ENCODE results near the gene PRSS23. TPM values are rescaled to one million over a fixed set of nuclear protein-coding genes. Genes with fewer than 3 reads are reported as not detected.
"Not testable (repeated sequence)": the region's sequence is repeated elsewhere in the genome, so short reads cannot be mapped to it uniquely, and the experiment has no call there.

PRSS23 gene
- total RNA-seq, 1 donor from 2014 or later, result 47.1 TPM

- no peak for TF ChIP-seq CTCF (conservative IDR thresholded peaks at IDR 0.05)
- peaks cover 4% of the 10 kb centered on the region for H3K27me3 Mint-ChIP-seq
- peaks cover 5% of the 10 kb centered on the region for H3K36me3 Mint-ChIP-seq
- H3K4me3 Mint-ChIP-seq, result no peak overlapping the region
- no peak overlapping the region for H3K27ac Mint-ChIP-seq
- peaks cover 9% of the 10 kb centered on the region for H3K9me3 Mint-ChIP-seq
- H3K4me1 Mint-ChIP-seq (ENCODE audit: unreplicated experiment), result peaks cover 10% of the 10 kb centered on the region
- no peak for DNase-seq (ENCODE audit: extremely low spot score, unreplicated experiment)
These were observed 38.4 kb upstream of the PRSS23 start for GRCh38 chr11:86761978-86762377.

DNA sequence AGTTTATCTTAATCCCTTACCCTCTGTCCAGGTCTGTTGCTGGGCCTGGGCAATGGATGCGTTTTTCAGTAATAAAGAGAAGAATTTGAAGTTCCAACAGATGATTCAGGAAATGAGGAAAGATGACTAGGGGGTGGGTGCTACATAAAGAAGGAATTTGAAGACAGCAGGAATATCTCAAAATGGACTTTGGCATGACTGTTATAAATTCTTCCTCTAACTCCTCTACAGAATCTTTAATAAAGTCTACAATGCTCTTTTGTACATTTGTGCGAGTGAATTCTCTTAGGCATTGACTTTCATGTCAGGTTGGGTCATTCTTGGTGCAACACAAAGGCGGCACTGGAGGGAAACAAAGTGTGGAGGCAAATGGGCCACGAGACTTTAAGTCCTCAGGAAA, 35.1 kb upstream of the PRSS23 start:
- Mint-ChIP-seq H3K27ac (no peak overlapping the region), H3K27me3 (peaks cover 4% of the 10 kb centered on the region), H3K9me3 (peaks cover 9% of the 10 kb centered on the region), H3K4me1 (ENCODE audit: unreplicated experiment) (peaks cover 10% of the 10 kb centered on the region), H3K4me3 (no peak overlapping the region), H3K36me3 (peaks cover 5% of the 10 kb centered on the region)
- no peak for TF ChIP-seq CTCF (conservative IDR thresholded peaks at IDR 0.05)
- DNase-seq (ENCODE audit: extremely low spot score, unreplicated experiment), result no peak

DNA sequence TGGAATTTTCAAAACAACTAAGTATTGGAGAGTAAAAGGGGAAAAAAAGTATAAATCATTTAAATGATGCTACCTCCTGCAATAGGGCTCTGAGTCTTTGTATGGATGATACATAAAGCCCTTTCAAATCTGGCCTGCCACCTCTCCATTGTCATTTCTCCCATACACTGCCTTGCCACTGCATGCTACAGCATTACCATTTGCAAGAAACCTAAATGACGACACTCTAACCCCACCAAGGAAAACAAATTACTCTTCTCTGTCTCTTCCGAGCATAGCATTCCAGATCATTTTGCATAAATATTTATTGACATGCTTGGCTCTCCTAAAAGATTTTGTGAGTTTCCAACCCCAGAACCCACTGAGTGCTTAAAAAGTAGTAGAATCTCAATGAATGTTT, 34.5 kb upstream of the PRSS23 start:
- Mint-ChIP-seq H3K4me1 (ENCODE audit: unreplicated experiment) (peaks cover 10% of the 10 kb centered on the region), H3K4me3 (no peak overlapping the region), H3K27ac (no peak overlapping the region), H3K36me3 (peaks cover 5% of the 10 kb centered on the region), H3K27me3 (peaks cover 4% of the 10 kb centered on the region), H3K9me3 (peaks cover 9% of the 10 kb centered on the region)
- TF ChIP-seq CTCF (conservative IDR thresholded peaks at IDR 0.05), result no peak
- DNase-seq (ENCODE audit: extremely low spot score, unreplicated experiment), result no peak

DNA sequence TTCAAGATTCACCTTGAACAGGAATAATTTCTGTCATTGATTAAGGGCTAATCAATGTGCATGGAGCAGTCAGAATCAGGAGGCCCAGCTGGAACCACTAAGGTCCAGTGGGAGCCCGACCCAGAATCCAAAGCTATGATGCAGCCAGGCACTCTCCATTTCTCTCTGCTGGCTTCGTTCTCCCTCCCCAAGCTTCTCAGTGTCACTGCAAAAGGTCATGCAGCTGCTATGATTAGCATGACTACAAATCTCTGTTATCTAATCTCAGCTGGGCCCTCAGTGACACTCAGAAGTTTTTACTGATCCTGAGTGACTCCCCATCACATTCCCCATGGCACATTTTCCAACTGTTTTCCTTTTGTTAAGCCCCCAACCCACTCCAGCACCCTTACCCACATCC, 31.1 kb upstream of the PRSS23 start:
- no peak overlapping the region for H3K27ac Mint-ChIP-seq
- H3K4me3 Mint-ChIP-seq, result no peak overlapping the region
- no peaks in the 10 kb centered on the region for H3K9me3 Mint-ChIP-seq
- peaks cover 4% of the 10 kb centered on the region for H3K27me3 Mint-ChIP-seq
- peaks cover 5% of the 10 kb centered on the region for H3K36me3 Mint-ChIP-seq
- no peak for TF ChIP-seq CTCF (conservative IDR thresholded peaks at IDR 0.05)
- peaks cover 12% of the 10 kb centered on the region for H3K4me1 Mint-ChIP-seq (ENCODE audit: unreplicated experiment)
- DNase-seq (ENCODE audit: extremely low spot score, unreplicated experiment), result no peak

DNA sequence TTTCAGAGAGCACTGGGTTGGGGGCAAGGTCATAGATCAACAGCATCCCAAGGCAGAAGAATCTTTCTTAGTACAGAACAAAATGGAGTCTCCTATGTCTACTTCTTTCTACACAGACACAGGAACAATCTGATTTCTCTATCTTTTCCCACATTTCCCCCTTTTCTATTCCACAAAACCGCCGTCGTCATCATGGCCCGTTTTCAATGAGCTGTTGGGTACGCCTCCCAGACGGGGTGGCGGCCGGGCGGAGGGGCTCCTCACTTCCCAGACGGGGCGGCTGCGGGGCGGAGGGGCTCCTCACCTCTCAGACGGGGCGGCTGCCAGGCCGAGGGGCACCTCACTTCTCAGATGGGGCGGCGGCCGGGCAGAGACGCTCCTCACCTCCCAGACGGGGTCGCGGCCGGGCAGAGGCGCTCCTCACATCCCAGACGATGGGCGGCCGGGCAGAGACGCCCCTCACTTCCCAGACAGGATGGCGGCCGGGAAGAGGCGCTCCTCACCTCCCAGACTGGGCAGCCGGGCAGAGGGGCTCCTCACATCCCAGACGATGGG, 29.8 kb upstream of the PRSS23 start:
- H3K27me3 Mint-ChIP-seq; H3K9me3 Mint-ChIP-seq; H3K4me3 Mint-ChIP-seq; H3K27ac Mint-ChIP-seq; DNase-seq (ENCODE audit: extremely low spot score, unreplicated experiment); H3K36me3 Mint-ChIP-seq: not testable (repeated sequence)
- peaks cover 12% of the 10 kb centered on the region for H3K4me1 Mint-ChIP-seq (ENCODE audit: unreplicated experiment)

DNA sequence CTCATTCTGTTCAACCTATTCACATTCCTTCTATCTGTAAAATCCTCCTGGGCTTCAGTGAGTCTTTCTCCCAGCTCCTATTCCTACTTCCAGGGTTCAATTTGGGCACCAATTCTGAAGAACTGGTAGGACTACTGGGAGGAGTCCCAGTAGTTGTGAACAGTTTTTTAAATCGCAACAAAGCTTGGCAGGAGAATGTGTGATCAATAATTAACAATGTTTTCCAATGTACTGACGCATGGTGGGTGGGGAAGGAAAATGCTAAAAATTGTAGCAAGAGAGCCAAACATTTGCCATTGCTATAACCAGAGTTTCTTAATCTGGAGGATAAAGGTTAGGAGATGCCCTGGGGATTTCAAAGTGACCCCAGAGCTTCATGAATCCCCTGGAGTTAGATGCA, 27.3 kb upstream of the PRSS23 start:
- H3K36me3 Mint-ChIP-seq, result no peaks in the 10 kb centered on the region
- no peak for TF ChIP-seq CTCF (conservative IDR thresholded peaks at IDR 0.05)
- H3K4me1 Mint-ChIP-seq (ENCODE audit: unreplicated experiment), result peaks cover 16% of the 10 kb centered on the region
- no peaks in the 10 kb centered on the region for H3K27me3 Mint-ChIP-seq
- DNase-seq (ENCODE audit: extremely low spot score, unreplicated experiment), result no peak
- H3K9me3 Mint-ChIP-seq, result no peaks in the 10 kb centered on the region
- no peak overlapping the region for H3K4me3 Mint-ChIP-seq
- no peak overlapping the region for H3K27ac Mint-ChIP-seq
